Activated naive CD8-positive, alpha-beta T cell (primary cell): ENCODE results near the gene BRIP1.
"Not testable (repeated sequence)": the region's sequence is repeated elsewhere in the genome, so short reads cannot be mapped to it uniquely, and the experiment has no call there.

Experiments
- H3K27ac Mint-ChIP-seq: one replicate; pipeline ENCODE4 v1.8.0; 2021; ENCODE audit warnings: mixed read lengths
- H3K27me3 Mint-ChIP-seq: one replicate; pipeline ENCODE4 v1.8.0; 2021; ENCODE audit warnings: mixed read lengths
- H3K36me3 Mint-ChIP-seq: one replicate; pipeline ENCODE4 v1.8.0; 2021; ENCODE audit warnings: mixed read lengths
- H3K4me1 Mint-ChIP-seq: one replicate; pipeline ENCODE4 v1.8.0; 2021; ENCODE audit warnings: low read depth, mixed read lengths
- H3K4me3 Mint-ChIP-seq: one replicate; pipeline ENCODE4 v1.8.0; 2021; ENCODE audit warnings: mild to moderate bottlenecking, mixed read lengths
- H3K9me3 Mint-ChIP-seq: one replicate; pipeline ENCODE4 v1.8.0; 2021; ENCODE audit warnings: low read depth, mixed read lengths

The BRIP1 gene

GRCh38 chr17:61694095-61694494 lies 169.2 kb downstream of the BRIP1 start:
- Mint-ChIP-seq H3K4me1 (no peaks in the 10 kb centered on the region), H3K36me3 (peaks cover 17% of the 10 kb centered on the region), H3K9me3 (peaks cover 14% of the 10 kb centered on the region), H3K27ac (no peak overlapping the region), H3K27me3 (no peaks in the 10 kb centered on the region), H3K4me3 (no peak overlapping the region)

- Mint-ChIP-seq H3K27ac (no peak overlapping the region), H3K9me3 (no peaks in the 10 kb centered on the region), H3K27me3 (no peaks in the 10 kb centered on the region)
Observed at GRCh38 chr17:61689610-61690180, 173.6 kb downstream of the BRIP1 start.

GRCh38 chr17:61687769-61688168 lies 175.6 kb downstream of the BRIP1 start:
- Mint-ChIP-seq H3K4me3 (no peak overlapping the region), H3K4me1 (no peaks in the 10 kb centered on the region), H3K27me3 (no peaks in the 10 kb centered on the region), H3K27ac (no peak overlapping the region), H3K36me3 (peaks cover 13% of the 10 kb centered on the region), H3K9me3 (no peaks in the 10 kb centered on the region)

More at GRCh38 chr17:61689610-61690180, 173.6 kb downstream of the BRIP1 start:
- H3K4me3 Mint-ChIP-seq: no peak overlapping the region
- H3K4me1 Mint-ChIP-seq: no peaks in the 10 kb centered on the region
- H3K36me3 Mint-ChIP-seq: peaks cover 10% of the 10 kb centered on the region

- no peaks in the 10 kb centered on the region for H3K27me3 Mint-ChIP-seq
- H3K27ac Mint-ChIP-seq: no peak overlapping the region
Observed at GRCh38 chr17:61686113-61686512, 177.2 kb downstream of the BRIP1 start.

GRCh38 chr17:61684818-61685217 lies 178.5 kb downstream of the BRIP1 start:
- Mint-ChIP-seq H3K27ac (no peak overlapping the region), H3K9me3 (no peaks in the 10 kb centered on the region), H3K27me3 (no peaks in the 10 kb centered on the region), H3K4me1 (no peaks in the 10 kb centered on the region), H3K36me3 (peaks cover 13% of the 10 kb centered on the region), H3K4me3 (no peak overlapping the region)

More at GRCh38 chr17:61686113-61686512, 177.2 kb downstream of the BRIP1 start:
- Mint-ChIP-seq H3K4me1 (no peaks in the 10 kb centered on the region), H3K4me3 (no peak overlapping the region), H3K9me3 (no peaks in the 10 kb centered on the region), H3K36me3 (peaks cover 13% of the 10 kb centered on the region)

- no peak overlapping the region for H3K4me3 Mint-ChIP-seq
- no peaks in the 10 kb centered on the region for H3K9me3 Mint-ChIP-seq
- no peaks in the 10 kb centered on the region for H3K4me1 Mint-ChIP-seq
- H3K36me3 Mint-ChIP-seq: peaks cover 9% of the 10 kb centered on the region
- no peak overlapping the region for H3K27ac Mint-ChIP-seq
- no peaks in the 10 kb centered on the region for H3K27me3 Mint-ChIP-seq
Observed at GRCh38 chr17:61684172-61684571, 179.2 kb downstream of the BRIP1 start.

- Mint-ChIP-seq H3K4me1 (no peaks in the 10 kb centered on the region), H3K27ac (no peak overlapping the region), H3K9me3 (no peaks in the 10 kb centered on the region), H3K36me3 (peaks cover 6% of the 10 kb centered on the region), H3K27me3 (no peaks in the 10 kb centered on the region), H3K4me3 (no peak overlapping the region)
Observed at GRCh38 chr17:61683466-61683865, 179.9 kb downstream of the BRIP1 start.

GRCh38 chr17:61680921-61681320 lies 182.4 kb downstream of the BRIP1 start:
- H3K9me3 Mint-ChIP-seq: no peaks in the 10 kb centered on the region
- peaks cover 5% of the 10 kb centered on the region for H3K36me3 Mint-ChIP-seq
- H3K4me3 Mint-ChIP-seq: no peak overlapping the region
- no peaks in the 10 kb centered on the region for H3K4me1 Mint-ChIP-seq
- no peak overlapping the region for H3K27ac Mint-ChIP-seq
- H3K27me3 Mint-ChIP-seq: no peaks in the 10 kb centered on the region

GRCh38 chr17:61678339-61678738 lies 185.0 kb downstream of the BRIP1 start:
- Mint-ChIP-seq H3K36me3 (no peaks in the 10 kb centered on the region), H3K27ac (no peak overlapping the region), H3K4me3 (no peak overlapping the region), H3K27me3 (peaks cover 4% of the 10 kb centered on the region), H3K9me3 (no peaks in the 10 kb centered on the region), H3K4me1 (no peaks in the 10 kb centered on the region)

GRCh38 chr17:61677150-61677811 lies 186.0 kb downstream of the BRIP1 start:
- H3K36me3 Mint-ChIP-seq, H3K27ac Mint-ChIP-seq, H3K4me1 Mint-ChIP-seq, H3K9me3 Mint-ChIP-seq, H3K4me3 Mint-ChIP-seq, H3K27me3 Mint-ChIP-seq: not testable (repeated sequence)

- not testable (repeated sequence) for H3K9me3 Mint-ChIP-seq
Observed at GRCh38 chr17:61676522-61676921, 186.8 kb downstream of the BRIP1 start.

GRCh38 chr17:61674609-61675008 lies 188.7 kb downstream of the BRIP1 start:
- H3K36me3 Mint-ChIP-seq, H3K9me3 Mint-ChIP-seq, H3K4me3 Mint-ChIP-seq, H3K27me3 Mint-ChIP-seq, H3K27ac Mint-ChIP-seq, H3K4me1 Mint-ChIP-seq: not testable (repeated sequence)

More at GRCh38 chr17:61676522-61676921, 186.8 kb downstream of the BRIP1 start:
- H3K4me3 Mint-ChIP-seq, H3K27ac Mint-ChIP-seq, H3K27me3 Mint-ChIP-seq, H3K36me3 Mint-ChIP-seq, H3K4me1 Mint-ChIP-seq: not testable (repeated sequence)

- peaks cover 11% of the 10 kb centered on the region for H3K27me3 Mint-ChIP-seq
- H3K4me3 Mint-ChIP-seq, H3K9me3 Mint-ChIP-seq, H3K27ac Mint-ChIP-seq, H3K4me1 Mint-ChIP-seq, H3K36me3 Mint-ChIP-seq: not testable (repeated sequence)
Observed at GRCh38 chr17:61673019-61673897, 190.1 kb downstream of the BRIP1 start.

- Mint-ChIP-seq H3K36me3 (no peaks in the 10 kb centered on the region), H3K27me3 (peaks cover 11% of the 10 kb centered on the region), H3K4me1 (no peaks in the 10 kb centered on the region), H3K9me3 (no peaks in the 10 kb centered on the region), H3K27ac (no peak overlapping the region), H3K4me3 (no peak overlapping the region)
Observed at GRCh38 chr17:61672140-61672539, 191.2 kb downstream of the BRIP1 start.

- H3K27me3 Mint-ChIP-seq: peaks cover 13% of the 10 kb centered on the region
- no peak overlapping the region for H3K4me3 Mint-ChIP-seq
- H3K36me3 Mint-ChIP-seq: no peaks in the 10 kb centered on the region
- no peaks in the 10 kb centered on the region for H3K9me3 Mint-ChIP-seq
- no peaks in the 10 kb centered on the region for H3K4me1 Mint-ChIP-seq
- H3K27ac Mint-ChIP-seq: no peak overlapping the region
Observed at GRCh38 chr17:61670691-61671090, 192.6 kb downstream of the BRIP1 start.
